Activated CD8-positive, alpha-beta T cell treated with anti-CD3 and anti-CD28 coated beads for 36 hours (primary cell): ENCODE measurements around the gene PRAMEF14. TPM values are rescaled to one million over a fixed set of nuclear protein-coding genes. Genes with fewer than 3 reads are reported as not detected.
"Not testable (repeated sequence)": the region's sequence is repeated elsewhere in the genome, so short reads cannot be mapped to it uniquely, and the experiment has no call there.

ENCODE experiments used
- ATAC-seq: fragments of 200-7000 bp; cut with Tn5 transposase; one replicate; pipeline ENCODE4 v1.10.0; 2021; ENCODE audit warnings: mild to moderate bottlenecking, moderate library complexity
- CTCF ChIA-PET: fragments of 350-600 bp; sonication (Branson Sonifier 250); formaldehyde crosslinking; loops from one replicate; lab custom pipeline; 2021; ENCODE audit warnings: antibody characterized with exemption; lab: Charles Lee
- POLR2A ChIA-PET: fragments of 350-600 bp; sonication (Branson Sonifier 250); formaldehyde crosslinking; loops from one replicate; lab custom pipeline; 2021; ENCODE audit warnings: antibody characterized with exemption; lab: Charles Lee
- DNase-seq: peaks from one replicate; pipeline ENCODE4 v3.0.0-alpha.2; 2020
- H3K27ac Mint-ChIP-seq: one replicate; pipeline ENCODE4 v1.8.0; 2021; ENCODE audit warnings: mild to moderate bottlenecking, mixed read lengths
- H3K27me3 Mint-ChIP-seq: one replicate; pipeline ENCODE4 v1.8.0; 2021; ENCODE audit warnings: mixed read lengths
- H3K36me3 Mint-ChIP-seq: one replicate; pipeline ENCODE4 v1.8.0; 2021; ENCODE audit warnings: low read depth, mixed read lengths
- H3K4me1 Mint-ChIP-seq: one replicate; pipeline ENCODE4 v1.8.0; 2021; ENCODE audit warnings: low read depth, mixed read lengths
- H3K4me3 Mint-ChIP-seq: one replicate; pipeline ENCODE4 v1.8.0; 2021; ENCODE audit warnings: mild to moderate bottlenecking, moderate library complexity, mixed read lengths
- H3K9me3 Mint-ChIP-seq: one replicate; pipeline ENCODE4 v1.8.0; 2021; ENCODE audit warnings: mixed read lengths
- CTCF ChIP-seq: fragments of 200-600 bp; IDR thresholded peaks from one replicate; pipeline ENCODE4 v1.8.0; 2022; ENCODE audit warnings: antibody characterized with exemption, mild to moderate bottlenecking
- intact Hi-C: fragments of 100-400 bp; cut with micrococcal nuclease; formaldehyde crosslinking; loops from one replicate; pipeline ENCODE4 v1.10.0; 2022
- total RNA-seq, 2 experiments: library from RNA; stranded (reverse); gene quantifications; one replicate each; pipeline ENCODE4 v1.2.3, GENCODE V29; 2021

The PRAMEF14 gene
- total RNA-seq, 2 experiments from 2014 or later: not detected

- CTCF ChIA-PET: interaction anchor here (0.7 kb wide), 1 partner anchor 443 kb away, joined by 3 read pairs; no protein-coding TSS in a partner anchor
- intact Hi-C loops, H3K27ac Mint-ChIP-seq, H3K27me3 Mint-ChIP-seq, H3K36me3 Mint-ChIP-seq, H3K4me3 Mint-ChIP-seq, H3K4me1 Mint-ChIP-seq, H3K9me3 Mint-ChIP-seq, ATAC-seq, POLR2A ChIA-PET: not testable (repeated sequence)
- DNase-seq: peak; percentile 51
- peak; percentile 73 for TF ChIP-seq CTCF
Measured at GRCh38 chr1:13356774-13357173, 9.8 kb upstream of the PRAMEF14 start.

GRCh38 chr1:13354475-13354874 is 7.5 kb upstream of the PRAMEF14 start:
- intact Hi-C loops, ATAC-seq, H3K27me3 Mint-ChIP-seq, CTCF ChIA-PET, DNase-seq, H3K4me1 Mint-ChIP-seq, POLR2A ChIA-PET, H3K9me3 Mint-ChIP-seq, H3K27ac Mint-ChIP-seq, H3K36me3 Mint-ChIP-seq, H3K4me3 Mint-ChIP-seq: not testable (repeated sequence)

GRCh38 chr1:13353476-13353875 is 6.5 kb upstream of the PRAMEF14 start:
- CTCF ChIA-PET, intact Hi-C loops, H3K4me3 Mint-ChIP-seq, H3K36me3 Mint-ChIP-seq, H3K9me3 Mint-ChIP-seq, H3K4me1 Mint-ChIP-seq, DNase-seq, ATAC-seq, H3K27me3 Mint-ChIP-seq, POLR2A ChIA-PET, H3K27ac Mint-ChIP-seq: not testable (repeated sequence)

GRCh38 chr1:13342496-13342895 is 4.4 kb downstream of the PRAMEF14 start:
- DNase-seq, POLR2A ChIA-PET, H3K27ac Mint-ChIP-seq, H3K4me3 Mint-ChIP-seq, intact Hi-C loops, H3K36me3 Mint-ChIP-seq, H3K27me3 Mint-ChIP-seq, ATAC-seq, H3K4me1 Mint-ChIP-seq, H3K9me3 Mint-ChIP-seq, CTCF ChIA-PET: not testable (repeated sequence)

- H3K4me3 Mint-ChIP-seq, H3K4me1 Mint-ChIP-seq, intact Hi-C loops, CTCF ChIA-PET, DNase-seq, H3K36me3 Mint-ChIP-seq, H3K9me3 Mint-ChIP-seq, ATAC-seq, POLR2A ChIA-PET, H3K27me3 Mint-ChIP-seq, H3K27ac Mint-ChIP-seq: not testable (repeated sequence)
Measured at GRCh38 chr1:13315281-13315680, 31.7 kb downstream of the PRAMEF14 start, which contains the start of gene PRAMEF15. PRAMEF15 (plus strand) TSS chr1:13315581; CDS start chr1:13318408, 2,827 bp downstream.

GRCh38 chr1:13303239-13303638 is 43.7 kb downstream of the PRAMEF14 start, which contains the start of gene PRAMEF33:
PRAMEF33 (plus strand) TSS chr1:13303539; CDS start chr1:13305955, 2,416 bp downstream.
- H3K27ac Mint-ChIP-seq, H3K36me3 Mint-ChIP-seq, H3K4me3 Mint-ChIP-seq, POLR2A ChIA-PET, intact Hi-C loops, H3K27me3 Mint-ChIP-seq, H3K9me3 Mint-ChIP-seq, H3K4me1 Mint-ChIP-seq, CTCF ChIA-PET, ATAC-seq, DNase-seq: not testable (repeated sequence)

GRCh38 chr1:13302197-13302596 is 44.7 kb downstream of the PRAMEF14 start:
- POLR2A ChIA-PET, DNase-seq, ATAC-seq, intact Hi-C loops, H3K27me3 Mint-ChIP-seq, H3K36me3 Mint-ChIP-seq, H3K9me3 Mint-ChIP-seq, H3K4me3 Mint-ChIP-seq, CTCF ChIA-PET, H3K4me1 Mint-ChIP-seq, H3K27ac Mint-ChIP-seq: not testable (repeated sequence)

- CTCF ChIA-PET, DNase-seq, ATAC-seq, H3K36me3 Mint-ChIP-seq, H3K4me3 Mint-ChIP-seq, POLR2A ChIA-PET, H3K27ac Mint-ChIP-seq, intact Hi-C loops, H3K4me1 Mint-ChIP-seq, H3K27me3 Mint-ChIP-seq, H3K9me3 Mint-ChIP-seq: not testable (repeated sequence)
Measured at GRCh38 chr1:13298699-13299098, 48.2 kb downstream of the PRAMEF14 start.

- H3K9me3 Mint-ChIP-seq, H3K36me3 Mint-ChIP-seq, H3K4me1 Mint-ChIP-seq, POLR2A ChIA-PET, intact Hi-C loops, DNase-seq, CTCF ChIA-PET, ATAC-seq, H3K4me3 Mint-ChIP-seq, H3K27me3 Mint-ChIP-seq, H3K27ac Mint-ChIP-seq: not testable (repeated sequence)
Measured at GRCh38 chr1:13297216-13297931, 49.6 kb downstream of the PRAMEF14 start.
